ENCODE data around the gene VAMP3. TPM values are rescaled to one million over a fixed set of nuclear protein-coding genes. Genes with fewer than 3 reads are reported as not detected.

The VAMP3 gene
- total RNA-seq, 4 donors from 2014 or later, result 81.1 to 91.8 (median 85.5) TPM

DNA sequence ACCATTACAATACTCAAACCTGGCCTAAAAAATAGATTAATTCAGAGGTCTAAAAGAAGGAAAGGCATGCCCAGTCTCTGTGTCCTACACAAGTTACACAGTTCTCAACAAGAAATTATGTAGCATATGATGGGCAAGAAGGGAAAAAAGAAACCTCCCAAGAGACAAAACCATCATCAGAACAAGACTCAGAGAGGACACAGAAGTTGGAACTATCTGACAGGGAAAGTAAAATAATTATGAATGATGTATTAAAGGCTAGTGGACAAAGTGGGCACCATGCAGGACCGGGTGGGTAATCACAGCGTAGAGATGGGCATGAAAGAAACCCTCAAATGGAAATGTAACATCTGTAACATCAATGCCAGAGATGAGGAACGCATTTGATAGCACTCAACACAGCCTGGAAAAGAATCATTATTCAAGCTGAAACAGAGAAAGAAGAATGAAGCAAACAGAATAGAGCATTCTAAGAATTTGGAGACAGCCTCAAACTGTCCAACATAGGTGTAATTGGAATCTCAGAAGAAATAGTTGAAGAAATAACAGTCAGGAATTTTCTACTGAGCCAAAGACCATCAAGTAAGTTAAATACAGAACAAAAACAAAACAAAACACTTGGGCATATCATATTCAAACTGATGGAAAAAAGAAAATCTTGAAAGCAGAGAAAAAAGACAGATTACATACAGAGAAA lies 42.7 kb downstream of the VAMP3 start:
- Histone ChIP-seq H3K4me1 (no peaks in the 10 kb centered on the region), H3K9me3 (peaks cover 8 to 13% of the 10 kb centered on the region in 2 donors), H3K27ac (no peak overlapping the region), H3K27me3 (no peaks in the 10 kb centered on the region), H3K4me3 (no peak overlapping the region), H3K36me3 (peaks cover 0 to 39% (median 12%) of the 10 kb centered on the region in 4 donors)
- DNase-seq, result no peak
- TF ChIP-seq POLR2A (IDR thresholded peaks at IDR 0.05) (no peak), POLR2AphosphoS5 (IDR thresholded peaks at IDR 0.05) (no peak), EP300 (IDR thresholded peaks at IDR 0.05; ENCODE audit: low read depth) (no peak)
- TF ChIP-seq, protein P1, sequence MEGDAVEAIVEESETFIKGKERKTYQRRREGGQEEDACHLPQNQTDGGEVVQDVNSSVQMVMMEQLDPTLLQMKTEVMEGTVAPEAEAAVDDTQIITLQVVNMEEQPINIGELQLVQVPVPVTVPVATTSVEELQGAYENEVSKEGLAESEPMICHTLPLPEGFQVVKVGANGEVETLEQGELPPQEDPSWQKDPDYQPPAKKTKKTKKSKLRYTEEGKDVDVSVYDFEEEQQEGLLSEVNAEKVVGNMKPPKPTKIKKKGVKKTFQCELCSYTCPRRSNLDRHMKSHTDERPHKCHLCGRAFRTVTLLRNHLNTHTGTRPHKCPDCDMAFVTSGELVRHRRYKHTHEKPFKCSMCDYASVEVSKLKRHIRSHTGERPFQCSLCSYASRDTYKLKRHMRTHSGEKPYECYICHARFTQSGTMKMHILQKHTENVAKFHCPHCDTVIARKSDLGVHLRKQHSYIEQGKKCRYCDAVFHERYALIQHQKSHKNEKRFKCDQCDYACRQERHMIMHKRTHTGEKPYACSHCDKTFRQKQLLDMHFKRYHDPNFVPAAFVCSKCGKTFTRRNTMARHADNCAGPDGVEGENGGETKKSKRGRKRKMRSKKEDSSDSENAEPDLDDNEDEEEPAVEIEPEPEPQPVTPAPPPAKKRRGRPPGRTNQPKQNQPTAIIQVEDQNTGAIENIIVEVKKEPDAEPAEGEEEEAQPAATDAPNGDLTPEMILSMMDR (IDR thresholded peaks at IDR 0.05), result no peak
- intact Hi-C loops (cut with DNase I; ENCODE audit: low total_unique reads), result no loop called here
- 90 to 93% methylated on average over 3 of the region's 3 CpGs for WGBS, 2 donors (ENCODE audit: low coverage in 1 of 2)
- in situ Hi-C loops (cut with MboI; ENCODE audit: low pct_ligation_motif_present in 1 of 4, low pct_unique_long_range_greater_than_20kb in 1 of 4, low sequenced_read_pairs in 3 of 4), result no loop called here

DNA sequence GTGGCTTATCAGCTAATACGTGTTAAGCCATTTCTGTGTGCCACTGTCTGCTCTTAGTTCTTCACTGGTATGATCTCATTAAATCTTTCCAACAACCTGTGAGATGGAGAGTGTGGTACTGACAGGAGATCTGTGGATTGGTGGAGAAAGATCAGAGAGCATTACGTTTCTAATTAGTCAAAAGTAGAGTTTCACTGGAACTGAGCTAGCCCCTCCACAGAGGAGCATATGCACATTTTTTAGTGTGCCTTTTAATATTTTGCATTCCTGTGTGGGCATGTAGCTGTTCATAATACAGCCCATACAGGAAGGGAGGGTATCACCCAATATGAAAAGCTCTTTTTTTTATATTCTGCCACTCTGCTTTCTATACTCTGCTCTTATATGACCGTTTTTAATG lies 50.2 kb downstream of the VAMP3 start:
- intact Hi-C loops (cut with DNase I; ENCODE audit: low total_unique reads), result loop anchor here (2.0 kb wide), 1 partner anchor 24 kb away; no protein-coding TSS in a partner anchor
- Histone ChIP-seq H3K27me3 (no peaks in the 10 kb centered on the region), H3K9me3 (no peaks in the 10 kb centered on the region), H3K4me3 (no peak overlapping the region), H3K36me3 (peaks cover 0 to 23% (median 4%) of the 10 kb centered on the region in 4 donors), H3K27ac (no peak overlapping the region), H3K4me1 (no peaks in the 10 kb centered on the region)
- in situ Hi-C loops (cut with MboI; ENCODE audit: low pct_ligation_motif_present in 1 of 4, low pct_unique_long_range_greater_than_20kb in 1 of 4, low sequenced_read_pairs in 3 of 4), result no loop called here
- no peak for DNase-seq
- TF ChIP-seq POLR2A (IDR thresholded peaks at IDR 0.05) (no peak), EP300 (IDR thresholded peaks at IDR 0.05; ENCODE audit: low read depth) (no peak), POLR2AphosphoS5 (IDR thresholded peaks at IDR 0.05) (no peak)
- TF ChIP-seq, protein P1 (IDR thresholded peaks at IDR 0.05), result no peak
- WGBS, 2 donors (ENCODE audit: low coverage in 1 of 2), result 79 to 86% methylated on average over 3 of the region's 3 CpGs

DNA sequence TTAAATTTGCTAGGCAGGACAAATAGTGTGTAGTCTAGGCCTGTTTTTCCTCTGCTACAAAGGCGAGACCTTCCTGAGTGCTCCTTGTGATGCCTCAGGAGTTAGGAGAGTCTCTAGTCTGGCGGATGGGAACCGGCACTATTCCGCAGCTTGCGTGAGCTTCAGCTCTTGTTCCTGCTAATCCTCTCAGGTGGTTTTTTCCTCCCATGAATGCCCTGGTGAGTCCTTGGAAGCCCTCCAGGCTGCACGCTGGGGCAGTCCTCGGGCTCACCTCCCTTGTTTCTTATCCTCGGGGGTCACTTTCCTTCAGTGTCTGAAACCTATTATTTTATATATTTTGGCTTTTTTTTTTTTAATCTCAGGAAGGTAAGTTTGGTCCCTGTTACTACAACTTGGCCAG lies 53.6 kb downstream of the VAMP3 start:
- intact Hi-C loops (cut with DNase I; ENCODE audit: low total_unique reads), result no loop called here

DNA sequence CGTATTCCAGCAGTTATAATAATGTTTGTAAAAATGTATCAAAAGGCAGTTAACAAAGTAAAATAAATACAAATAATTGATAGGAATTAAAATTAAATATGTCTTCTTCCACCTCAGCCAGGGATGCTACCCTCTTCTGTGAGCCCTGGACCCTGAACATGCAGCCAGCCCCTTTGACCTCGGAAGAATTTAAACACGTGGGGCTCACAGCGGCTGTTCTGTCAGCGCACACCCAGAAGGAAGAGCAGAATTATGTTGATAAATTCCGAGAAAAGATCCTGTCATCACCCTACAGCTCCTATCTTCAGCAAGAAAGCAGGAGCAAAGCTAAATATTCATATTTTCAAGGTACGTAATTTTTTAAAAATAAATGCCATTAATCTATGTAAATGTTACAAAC lies 55.3 kb downstream of the VAMP3 start:
- WGBS, 2 donors (ENCODE audit: low coverage in 1 of 2), result 56 to 77% methylated on average over 2 to 7 of the region's 7 CpGs
- Histone ChIP-seq H3K27me3 (no peaks in the 10 kb centered on the region), H3K36me3 (peaks cover 0 to 22% (median 5%) of the 10 kb centered on the region in 4 donors), H3K27ac (no peak overlapping the region), H3K4me1 (peaks cover 0 to 6% (median 2%) of the 10 kb centered on the region in 4 donors), H3K9me3 (no peaks in the 10 kb centered on the region), H3K4me3 (peak overlapping the region in 3 of 4 donors; percentile 20 to 33 (median 32))
- intact Hi-C loops (cut with DNase I; ENCODE audit: low total_unique reads) (no loop called here), in situ Hi-C loops (cut with MboI; ENCODE audit: low pct_ligation_motif_present in 1 of 4, low pct_unique_long_range_greater_than_20kb in 1 of 4, low sequenced_read_pairs in 3 of 4) (no loop called here)
- TF ChIP-seq EP300 (IDR thresholded peaks at IDR 0.05; ENCODE audit: low read depth) (no peak), POLR2A (IDR thresholded peaks at IDR 0.05) (no peak)
- no peak for DNase-seq

More for the DNA sequence above, 53.6 kb downstream of the VAMP3 start:
- Histone ChIP-seq H3K36me3 (peaks cover 0 to 18% (median 8%) of the 10 kb centered on the region in 4 donors), H3K27me3 (no peaks in the 10 kb centered on the region), H3K9me3 (no peaks in the 10 kb centered on the region), H3K27ac (no peak overlapping the region), H3K4me1 (peaks cover 0 to 6% (median 2%) of the 10 kb centered on the region in 4 donors), H3K4me3 (no peak overlapping the region)
- 87 to 92% methylated on average over 2 to 8 of the region's 8 CpGs for whole genome bisulfite sequencing, 2 donors (ENCODE audit: low coverage in 1 of 2)
- TF ChIP-seq, protein P1 (IDR thresholded peaks at IDR 0.05), result no peak
- TF ChIP-seq POLR2A (IDR thresholded peaks at IDR 0.05) (no peak), POLR2AphosphoS5 (IDR thresholded peaks at IDR 0.05) (no peak), EP300 (IDR thresholded peaks at IDR 0.05; ENCODE audit: low read depth) (no peak)
- DNase-seq, result no peak
- in situ Hi-C loops (cut with MboI; ENCODE audit: low pct_ligation_motif_present in 1 of 4, low pct_unique_long_range_greater_than_20kb in 1 of 4, low sequenced_read_pairs in 3 of 4), result no loop called here

Measured in transverse colon (tissue), 4 donors.